Mesendoderm (in vitro differentiated cells): Measurements from ENCODE around the gene CGA.

Experiments
- DNase-seq: peaks from one replicate; pipeline ENCODE4 v3.0.0; 2013
- H2AK5ac ChIP-seq: 2 replicates; pipeline ENCODE4 v1.6.1; 2013; ENCODE audit warnings: low read length, inconsistent platforms
- H2BK120ac ChIP-seq: 2 replicates; pipeline ENCODE4 v1.6.1; 2013; ENCODE audit warnings: low read depth, mild to moderate bottlenecking, low read length, moderate library complexity, mixed read lengths
- H2BK15ac ChIP-seq: replicated peaks from 2 replicates; pipeline ENCODE4 v1.6.1; 2013; ENCODE audit warnings: low read depth, mild to moderate bottlenecking, moderate library complexity
- H2BK5ac ChIP-seq: 2 replicates; pipeline ENCODE4 v1.6.1; 2013; ENCODE audit warnings: low read length, inconsistent platforms
- H3K18ac ChIP-seq: 2 replicates; pipeline ENCODE4 v1.6.1; 2013; ENCODE audit warnings: mild to moderate bottlenecking, low read length, mixed read lengths
- H3K23ac ChIP-seq: one replicate; pipeline ENCODE4 v1.6.1; 2013; ENCODE audit warnings: low read length
- H3K27ac ChIP-seq: 2 replicates; pipeline ENCODE4 v1.5.1; 2013; ENCODE audit warnings: low read depth, mild to moderate bottlenecking, inconsistent platforms, low read length, moderate library complexity
- H3K27me3 ChIP-seq: 2 replicates; pipeline ENCODE4 v1.6.1; 2013; ENCODE audit warnings: low read length, control low read depth, mild to moderate bottlenecking, inconsistent platforms; ENCODE audit not compliant: insufficient read depth, poor library complexity
- H3K36me3 ChIP-seq: 2 replicates; pipeline ENCODE4 v1.6.1; 2013; ENCODE audit warnings: low read length, inconsistent platforms; ENCODE audit not compliant: control insufficient read depth, insufficient read depth
- H3K4ac ChIP-seq: one replicate; pipeline ENCODE4 v1.6.1; 2013; ENCODE audit warnings: low read depth, mild to moderate bottlenecking, low read length, moderate library complexity
- H3K4me1 ChIP-seq: 2 replicates; pipeline ENCODE4 v1.6.1; 2013; ENCODE audit warnings: low read depth, low read length, inconsistent platforms; ENCODE audit not compliant: control insufficient read depth
- H3K4me2 ChIP-seq: 2 replicates; pipeline ENCODE4 v1.6.1; 2013; ENCODE audit warnings: low read length
- H3K4me3 ChIP-seq: 2 replicates; pipeline ENCODE4 v1.5.1; 2013; ENCODE audit warnings: mild to moderate bottlenecking, low read length
- H3K56ac ChIP-seq: one replicate; pipeline ENCODE4 v1.6.1; 2013; ENCODE audit warnings: low read length
- H3K79me1 ChIP-seq: 2 replicates; pipeline ENCODE4 v1.6.1; 2013; ENCODE audit warnings: low read length, inconsistent platforms
- H3K79me2 ChIP-seq: 2 replicates; pipeline ENCODE4 v1.6.1; 2013; ENCODE audit warnings: mild to moderate bottlenecking, low read length; ENCODE audit not compliant: control insufficient read depth, insufficient read depth
- H3K9ac ChIP-seq: 2 replicates; pipeline ENCODE4 v1.6.1; 2013; ENCODE audit warnings: low read length, inconsistent platforms
- H4K5ac ChIP-seq: one replicate; pipeline ENCODE4 v1.6.1; 2013; ENCODE audit warnings: low read length
- H4K8ac ChIP-seq: one replicate; pipeline ENCODE4 v1.6.1; 2013; ENCODE audit warnings: low read depth, mild to moderate bottlenecking, control low read depth, low read length, moderate library complexity
- WGBS: extraction: QIAGEN DNeasy Blood & Tissue Kit; methylation state at CpG from one replicate; pipeline ENCODE4 v1.1.7; 2013; ENCODE audit warnings: low lambda C conversion rate, missing lambda C conversion rate; ENCODE audit not compliant: insufficient coverage; ENCODE audit errors: extremely low coverage; 5-methylcytosine and 5-hydroxymethylcytosine counted together

CGA gene

DNA sequence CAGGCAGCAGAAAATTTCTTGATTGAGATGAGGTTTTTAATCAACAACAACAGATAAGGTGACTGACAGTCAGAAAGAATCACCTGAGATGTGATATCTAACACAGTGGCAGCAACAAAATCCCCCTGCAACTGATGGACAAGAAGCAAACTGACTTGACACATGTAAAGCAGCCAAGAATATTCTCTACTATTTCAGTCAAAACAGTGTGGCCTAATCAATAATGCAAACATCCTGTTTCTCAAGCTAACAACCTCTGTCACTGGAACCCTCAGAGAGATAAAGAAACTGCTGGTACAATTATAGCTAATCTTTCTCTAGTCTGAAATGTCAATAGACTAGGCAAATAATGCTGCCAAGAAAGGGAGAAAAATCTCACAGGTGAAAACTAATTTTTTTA lies 4.6 kb upstream of the CGA start:
- H4K5ac ChIP-seq, result no peak overlapping the region
- no peak overlapping the region for H2BK15ac ChIP-seq
- no peak overlapping the region for H2BK5ac ChIP-seq
- H3K4me3 ChIP-seq, result no peak overlapping the region
- H3K18ac ChIP-seq, result no peak overlapping the region
- H3K79me2 ChIP-seq, result no peaks in the 10 kb centered on the region
- H3K27me3 ChIP-seq, result no peaks in the 10 kb centered on the region
- no peak overlapping the region for H3K4me2 ChIP-seq
- H3K27ac ChIP-seq, result no peak overlapping the region
- H3K23ac ChIP-seq, result no peak overlapping the region
- H3K36me3 ChIP-seq, result no peaks in the 10 kb centered on the region
- H3K4me1 ChIP-seq, result no peaks in the 10 kb centered on the region
- H4K8ac ChIP-seq, result no peak overlapping the region
- DNase-seq, result no peak
- no peak overlapping the region for H2BK120ac ChIP-seq
- H3K79me1 ChIP-seq, result no peaks in the 10 kb centered on the region
- no peak overlapping the region for H3K56ac ChIP-seq
- H2AK5ac ChIP-seq, result no peak overlapping the region
- no peak overlapping the region for H3K4ac ChIP-seq
- H3K9ac ChIP-seq, result no peak overlapping the region

DNA sequence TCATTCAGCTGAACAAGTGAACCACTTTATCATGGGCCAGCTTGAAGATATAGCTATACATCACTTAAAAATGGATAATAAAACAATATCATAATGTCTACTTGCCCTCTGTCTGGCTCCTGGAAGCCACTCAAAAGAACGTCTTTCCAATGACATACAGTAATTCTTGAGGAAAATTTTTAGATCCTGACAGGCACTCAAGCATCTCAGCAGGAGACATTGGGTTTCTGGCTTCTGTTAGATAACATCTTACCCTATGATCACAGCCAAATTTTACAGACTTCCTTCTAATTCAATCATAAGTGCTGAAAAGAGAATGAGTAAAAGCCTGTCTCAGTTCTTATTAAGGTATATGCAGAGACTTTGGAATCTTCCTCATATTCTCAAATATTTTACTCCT lies 330 bp downstream of the CGA start:
- H2BK5ac ChIP-seq, result no peak overlapping the region
- H4K8ac ChIP-seq, result no peak overlapping the region
- no peaks in the 10 kb centered on the region for H3K36me3 ChIP-seq
- H3K4ac ChIP-seq, result no peak overlapping the region
- no peaks in the 10 kb centered on the region for H3K79me2 ChIP-seq
- WGBS, result no CpG with 5 or more reads among the region's 1 CpG
- no peak overlapping the region for H2AK5ac ChIP-seq
- no peak overlapping the region for H3K56ac ChIP-seq
- H3K27me3 ChIP-seq, result no peaks in the 10 kb centered on the region
- H3K4me3 ChIP-seq, result no peak overlapping the region
- H3K4me2 ChIP-seq, result no peak overlapping the region
- no peaks in the 10 kb centered on the region for H3K4me1 ChIP-seq
- no peaks in the 10 kb centered on the region for H3K79me1 ChIP-seq
- DNase-seq, result no peak
- H3K18ac ChIP-seq, result no peak overlapping the region
- no peak overlapping the region for H3K9ac ChIP-seq
- H3K23ac ChIP-seq, result no peak overlapping the region
- no peak overlapping the region for H4K5ac ChIP-seq
- H2BK15ac ChIP-seq, result no peak overlapping the region
- H2BK120ac ChIP-seq, result no peak overlapping the region
- H3K27ac ChIP-seq, result no peak overlapping the region

DNA sequence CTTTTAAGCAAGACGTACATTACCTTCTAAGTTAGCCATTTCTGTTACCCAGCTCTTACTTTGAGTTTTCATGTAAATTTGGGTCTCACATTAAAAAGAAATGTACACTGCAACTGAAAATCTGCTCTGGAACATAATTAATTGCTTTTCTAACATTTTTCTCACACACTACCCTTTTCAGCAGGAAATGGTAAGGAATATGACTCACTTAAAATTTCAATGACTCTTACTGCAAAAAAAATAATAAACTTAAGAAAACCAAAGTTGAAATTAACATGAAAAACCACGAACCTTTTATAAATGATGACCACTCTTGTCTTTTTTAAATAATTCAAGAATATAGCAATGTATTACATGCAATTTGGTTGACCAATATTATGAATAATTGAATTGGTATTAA lies 1.3 kb downstream of the CGA start:
- Histone ChIP-seq H3K79me1 (no peaks in the 10 kb centered on the region), H3K4me1 (no peaks in the 10 kb centered on the region), H3K27me3 (no peaks in the 10 kb centered on the region), H2BK15ac (no peak overlapping the region), H3K9ac (no peak overlapping the region), H4K5ac (no peak overlapping the region), H3K27ac (no peak overlapping the region), H4K8ac (no peak overlapping the region), H3K56ac (no peak overlapping the region), H3K36me3 (no peaks in the 10 kb centered on the region), H3K4ac (no peak overlapping the region), H2AK5ac (no peak overlapping the region), H3K18ac (no peak overlapping the region), H3K4me3 (no peak overlapping the region), H2BK120ac (no peak overlapping the region), H3K23ac (no peak overlapping the region), H3K4me2 (no peak overlapping the region), H2BK5ac (no peak overlapping the region), H3K79me2 (no peaks in the 10 kb centered on the region)
- WGBS, result no CpG with 5 or more reads among the region's 2 CpGs
- no peak for DNase-seq

DNA sequence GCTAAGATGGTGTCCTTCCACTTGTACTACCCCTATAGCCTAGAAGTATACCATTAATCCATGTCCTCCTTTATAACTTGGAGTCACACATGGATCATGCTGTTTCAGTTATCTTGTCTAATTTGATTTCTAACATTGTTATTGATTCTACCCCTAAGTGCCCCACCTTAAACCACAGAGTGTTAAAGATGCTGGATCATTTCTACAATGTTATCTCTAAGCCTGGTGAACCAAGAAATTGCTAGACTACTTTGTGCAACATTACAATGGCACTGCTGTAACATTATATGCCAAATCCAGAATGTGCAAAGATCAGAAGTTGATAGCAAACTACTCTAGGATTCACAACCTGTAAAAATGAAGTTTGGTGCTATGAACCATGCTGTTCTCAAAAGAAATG lies 1.7 kb downstream of the CGA start:
- Histone ChIP-seq H3K79me2 (no peaks in the 10 kb centered on the region), H3K27ac (no peak overlapping the region), H2AK5ac (no peak overlapping the region), H3K18ac (no peak overlapping the region), H2BK15ac (no peak overlapping the region), H2BK5ac (no peak overlapping the region), H3K27me3 (no peaks in the 10 kb centered on the region), H3K36me3 (no peaks in the 10 kb centered on the region), H3K4ac (no peak overlapping the region), H3K4me2 (no peak overlapping the region), H3K4me1 (no peaks in the 10 kb centered on the region), H3K56ac (no peak overlapping the region), H4K5ac (no peak overlapping the region), H2BK120ac (no peak overlapping the region), H3K9ac (no peak overlapping the region), H3K79me1 (no peaks in the 10 kb centered on the region), H3K4me3 (no peak overlapping the region), H3K23ac (no peak overlapping the region), H4K8ac (no peak overlapping the region)
- DNase-seq, result no peak

DNA sequence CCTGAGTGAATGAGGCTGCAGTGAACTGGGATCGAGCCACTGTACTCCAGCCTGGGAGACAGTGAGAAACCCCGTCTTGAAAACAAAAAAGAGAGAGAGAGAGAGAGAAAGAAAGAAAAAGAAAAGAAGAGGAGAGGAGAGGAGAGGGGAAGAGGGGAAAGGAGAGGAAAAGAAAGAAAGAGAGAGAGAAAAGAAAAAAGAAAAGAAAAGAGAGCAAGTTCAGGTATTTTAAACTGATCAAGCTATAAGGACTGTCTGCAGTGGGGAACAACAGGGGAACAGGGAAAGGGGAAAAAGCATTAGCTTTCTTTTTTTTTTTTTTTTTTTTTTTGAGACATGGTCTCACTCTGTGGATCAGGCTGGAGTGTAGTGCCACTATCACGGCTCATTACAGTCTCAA lies 2.5 kb downstream of the CGA start:
- no peak overlapping the region for H3K23ac ChIP-seq
- H3K36me3 ChIP-seq, result no peaks in the 10 kb centered on the region
- H3K27ac ChIP-seq, result no peak overlapping the region
- no peaks in the 10 kb centered on the region for H3K79me2 ChIP-seq
- no peak overlapping the region for H3K4me2 ChIP-seq
- no peak overlapping the region for H2BK5ac ChIP-seq
- no peak overlapping the region for H2BK120ac ChIP-seq
- H4K8ac ChIP-seq, result no peak overlapping the region
- H3K56ac ChIP-seq, result no peak overlapping the region
- H3K18ac ChIP-seq, result no peak overlapping the region
- no peak for DNase-seq
- H3K27me3 ChIP-seq, result no peaks in the 10 kb centered on the region
- H3K4me3 ChIP-seq, result no peak overlapping the region
- no peak overlapping the region for H4K5ac ChIP-seq
- H3K9ac ChIP-seq, result no peak overlapping the region
- no peaks in the 10 kb centered on the region for H3K4me1 ChIP-seq
- no peak overlapping the region for H2BK15ac ChIP-seq
- no peaks in the 10 kb centered on the region for H3K79me1 ChIP-seq
- H3K4ac ChIP-seq, result no peak overlapping the region
- no peak overlapping the region for H2AK5ac ChIP-seq
- WGBS, result no CpG with 5 or more reads among the region's 3 CpGs

DNA sequence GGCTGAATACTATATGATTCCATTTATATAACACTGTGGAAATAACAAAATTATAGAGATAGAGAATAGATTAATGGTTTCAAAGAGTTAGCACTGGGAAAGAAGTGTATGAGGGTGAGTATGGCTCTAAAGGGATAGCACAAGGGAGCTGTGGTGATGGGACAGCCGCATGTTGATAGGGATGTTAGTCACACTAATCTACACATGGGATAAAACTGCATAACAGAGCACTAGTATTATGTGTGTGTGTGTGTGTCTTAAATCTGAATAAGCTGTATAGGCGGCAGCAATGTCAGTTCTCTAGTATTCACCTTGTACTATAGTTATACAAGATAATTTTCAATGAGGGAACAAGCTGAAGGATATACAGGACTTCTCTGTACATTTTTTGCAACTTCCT lies 5.8 kb downstream of the CGA start:
- Histone ChIP-seq H3K23ac (no peak overlapping the region), H3K36me3 (no peaks in the 10 kb centered on the region), H3K4me1 (no peaks in the 10 kb centered on the region), H2AK5ac (no peak overlapping the region), H3K4me3 (no peak overlapping the region), H3K56ac (no peak overlapping the region), H2BK5ac (no peak overlapping the region), H4K5ac (no peak overlapping the region), H2BK15ac (no peak overlapping the region), H3K9ac (no peak overlapping the region), H3K27ac (no peak overlapping the region), H2BK120ac (no peak overlapping the region), H3K79me1 (no peaks in the 10 kb centered on the region), H4K8ac (no peak overlapping the region), H3K4me2 (no peak overlapping the region), H3K4ac (no peak overlapping the region), H3K27me3 (no peaks in the 10 kb centered on the region), H3K79me2 (no peaks in the 10 kb centered on the region), H3K18ac (no peak overlapping the region)
- no peak for DNase-seq
- no CpG with 5 or more reads among the region's 2 CpGs for WGBS
